ENCODE results near the gene CCNY.

The CCNY gene

GRCh38 chr10:35568483-35569015 is 232.2 kb downstream of the CCNY start:
- DNase-seq = no peak

- DNase-seq = no peak
Measured at GRCh38 chr10:35569111-35569707, 232.9 kb downstream of the CCNY start.

GRCh38 chr10:35569836-35570235 is 233.5 kb downstream of the CCNY start:
- DNase-seq = no peak

DNA sequence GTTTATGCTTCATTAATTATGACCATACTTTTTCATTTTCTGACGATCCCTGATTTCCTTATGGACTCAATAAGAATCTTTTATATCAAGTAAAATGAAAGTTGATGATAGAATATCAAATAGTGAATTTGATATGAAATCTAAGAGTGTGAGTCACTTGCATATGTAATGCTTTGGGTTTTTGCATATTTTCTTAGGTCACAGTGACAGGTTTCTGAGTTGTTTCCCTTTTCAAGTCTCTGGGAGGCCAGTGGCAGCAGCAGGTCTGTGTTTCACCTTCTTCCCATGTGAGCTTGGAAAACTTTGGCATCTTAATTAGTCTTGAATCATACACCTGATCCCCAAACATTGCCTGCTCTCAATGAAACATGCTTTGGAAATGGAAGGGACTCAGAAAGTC is 234.1 kb downstream of the CCNY start:
- no peak for DNase-seq

DNA sequence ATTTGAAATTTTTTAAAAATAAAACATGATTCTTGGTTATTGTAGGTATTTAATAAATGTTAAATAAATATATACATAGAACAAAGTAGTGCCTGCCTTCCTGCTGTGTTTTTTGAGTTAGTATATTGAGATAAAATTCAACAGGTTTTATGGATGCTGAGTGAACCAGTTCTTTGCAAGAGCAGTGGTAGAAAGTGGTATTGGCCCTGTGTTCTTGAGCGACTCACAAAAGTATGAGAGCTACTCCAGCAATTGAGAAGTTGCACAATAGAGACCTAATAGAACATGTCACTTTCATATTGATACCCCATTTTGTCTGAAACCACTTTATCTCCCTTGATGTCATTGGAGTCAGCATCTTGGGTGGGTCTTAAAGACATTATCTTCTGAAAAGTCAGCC is 236.3 kb downstream of the CCNY start:
- DNase-seq = no peak

GRCh38 chr10:35573796-35574195 is 237.5 kb downstream of the CCNY start:
- no peak for DNase-seq

GRCh38 chr10:35574924-35575352 is 238.6 kb downstream of the CCNY start:
- DNase-seq = no peak

DNA sequence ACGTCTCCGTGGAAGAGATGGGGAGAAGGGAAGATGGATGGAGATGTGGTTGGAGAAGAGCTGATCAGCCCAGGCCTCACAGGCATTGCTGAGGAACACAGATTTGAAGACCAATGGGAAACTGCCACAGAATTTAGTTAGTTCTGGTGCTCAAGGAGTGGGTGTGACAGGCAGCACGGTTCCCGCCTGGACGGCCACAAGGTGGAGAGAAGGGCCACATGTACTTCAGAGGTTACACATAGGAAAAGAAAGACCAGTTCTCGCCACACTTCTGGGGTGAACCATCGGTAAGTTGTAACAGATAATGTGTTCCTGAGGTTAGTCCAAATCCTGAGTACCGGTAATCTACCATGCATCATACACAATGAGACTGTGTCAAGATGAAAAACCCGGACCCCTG is 239.3 kb downstream of the CCNY start:
- DNase-seq = no peak

DNA sequence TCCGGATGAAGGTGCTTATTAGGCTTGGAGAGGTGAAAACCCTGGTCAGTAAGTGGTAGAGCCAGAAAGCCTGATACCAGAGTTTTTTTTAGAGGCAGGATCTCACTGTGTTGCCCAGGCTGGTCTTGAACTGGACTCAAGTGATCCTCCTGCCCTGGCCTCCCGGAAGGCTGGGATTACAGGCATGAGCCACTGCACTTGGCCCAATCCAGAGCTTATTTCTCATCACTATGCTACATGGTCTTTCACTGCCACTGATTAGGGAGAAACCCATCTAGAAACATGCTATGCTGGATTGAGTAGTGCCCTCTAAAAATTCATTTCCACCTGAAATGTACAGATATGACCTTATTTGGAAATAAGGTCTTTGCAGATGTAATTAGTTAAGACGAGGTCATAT is 240.4 kb downstream of the CCNY start:
- no peak for DNase-seq

DNA sequence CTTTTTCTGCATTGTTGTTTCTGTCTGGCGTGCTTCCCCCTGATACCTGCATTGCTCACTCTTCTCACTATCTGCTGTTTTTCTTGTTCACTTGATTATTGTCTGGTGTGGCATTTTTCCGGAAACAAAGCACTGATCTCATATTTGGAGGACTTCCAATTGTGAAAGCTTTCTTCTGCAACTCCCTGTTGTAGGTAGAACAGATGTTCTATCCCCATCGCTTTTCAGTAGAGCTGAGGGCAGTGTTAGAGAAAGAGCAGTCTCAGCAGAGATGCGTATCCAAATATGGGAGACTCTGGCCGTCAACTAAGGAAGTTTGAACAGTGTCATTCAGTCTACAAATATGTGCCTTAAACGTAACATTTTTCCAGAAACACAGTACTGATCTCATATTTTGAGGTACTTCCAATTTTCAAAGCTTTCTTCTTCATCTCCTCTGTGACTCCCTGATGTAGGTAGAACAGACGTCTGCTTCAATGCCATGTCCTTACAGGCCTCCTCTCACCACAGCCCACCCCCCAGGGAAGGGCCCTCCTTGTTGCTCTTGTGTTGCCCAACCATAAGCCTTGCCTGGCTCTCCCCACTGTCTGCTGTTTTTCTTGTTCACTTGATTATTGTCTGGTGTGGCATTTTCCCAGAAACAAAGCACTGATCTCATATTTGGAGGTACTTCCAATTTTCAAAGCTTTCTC is 241.8 kb downstream of the CCNY start:
- no peak for DNase-seq

DNA sequence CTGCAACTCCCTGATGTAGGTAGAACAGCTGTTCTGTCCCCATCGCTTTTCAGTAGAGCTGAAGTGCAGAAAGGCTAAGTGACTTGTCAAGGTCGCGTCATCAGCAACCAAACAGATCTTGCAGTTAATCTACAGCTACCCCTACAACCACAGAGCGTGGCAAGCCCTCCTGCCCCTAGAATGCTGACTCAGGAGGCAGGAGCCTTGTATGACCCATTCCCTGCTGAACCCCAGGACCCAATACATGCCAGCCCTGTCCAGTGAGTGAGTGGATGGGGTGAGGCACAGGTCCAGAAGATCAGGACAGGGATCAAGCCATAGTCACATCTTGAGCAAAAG is 242.3 kb downstream of the CCNY start:
- no peak for DNase-seq

- no peak for DNase-seq
Measured at GRCh38 chr10:35579116-35579515, 242.8 kb downstream of the CCNY start.

DNA sequence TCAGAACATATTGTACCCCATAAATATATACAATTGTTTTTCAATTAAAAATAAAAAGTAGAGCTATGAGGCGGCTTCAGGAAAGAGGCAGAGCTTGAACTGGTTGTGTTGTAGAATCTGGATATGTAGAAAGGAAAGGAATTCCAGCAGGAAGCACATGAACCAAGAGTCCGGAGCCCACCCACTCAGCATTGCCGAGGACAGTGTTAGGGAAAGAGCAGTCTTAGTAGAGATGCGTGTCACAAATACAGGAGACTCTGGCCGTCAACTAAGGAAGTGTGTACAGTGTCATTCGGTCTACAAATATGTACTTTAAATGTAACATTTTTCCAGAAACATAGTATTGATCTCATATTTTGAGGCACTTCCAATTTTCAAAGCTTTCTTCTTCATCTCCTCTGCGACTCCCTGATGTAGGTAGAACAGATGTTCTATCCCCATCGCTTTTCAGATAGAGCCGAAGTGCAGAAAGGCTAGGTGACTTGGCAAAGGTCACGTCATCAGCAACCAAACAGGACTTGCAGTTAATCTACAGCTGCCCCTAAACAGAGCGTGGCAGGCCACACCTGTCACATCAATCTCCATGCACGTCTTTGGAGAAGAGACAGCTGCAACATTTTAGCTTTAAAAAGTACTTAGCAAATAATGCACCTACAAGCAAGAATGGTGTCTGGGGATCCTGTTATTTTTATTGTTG is 243.6 kb downstream of the CCNY start:
- no peak for DNase-seq

DNA sequence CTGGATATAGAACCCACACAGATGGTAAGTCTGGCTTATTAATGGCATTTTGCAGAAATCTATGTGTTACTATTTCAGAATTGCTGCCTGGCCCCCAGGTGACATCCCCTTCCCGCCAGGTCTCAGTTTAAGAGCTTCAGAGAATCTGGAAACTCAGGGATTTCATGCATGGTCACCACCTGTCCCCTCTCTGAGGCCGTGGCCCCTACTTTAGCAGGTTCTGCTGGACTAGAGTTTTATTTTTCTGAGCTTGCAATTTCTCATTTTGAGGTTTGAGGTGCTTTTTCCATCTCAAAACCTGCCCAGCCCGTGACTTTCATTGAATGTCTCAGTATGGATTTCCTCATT is 244.1 kb downstream of the CCNY start:
- no peak for DNase-seq

DNA sequence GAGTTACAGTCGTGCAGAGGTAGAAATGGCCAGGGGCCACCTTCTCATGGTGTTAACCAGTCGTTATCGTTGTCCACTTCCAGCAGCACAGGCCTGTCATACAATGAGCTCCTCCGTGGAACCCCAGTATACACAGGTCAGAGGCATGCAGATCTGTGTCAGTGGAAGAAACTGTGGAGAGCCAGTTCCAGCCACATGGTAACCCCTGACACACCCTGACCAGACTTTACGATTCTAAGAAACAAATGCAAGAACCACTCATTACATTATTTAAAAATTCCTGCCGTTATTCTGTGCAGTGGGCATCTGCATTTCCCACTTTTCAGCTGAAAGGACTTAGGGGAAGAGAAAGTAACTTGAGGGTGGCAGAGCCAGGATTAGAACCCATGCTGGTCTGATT is 245.3 kb downstream of the CCNY start:
- DNase-seq = no peak

DNA sequence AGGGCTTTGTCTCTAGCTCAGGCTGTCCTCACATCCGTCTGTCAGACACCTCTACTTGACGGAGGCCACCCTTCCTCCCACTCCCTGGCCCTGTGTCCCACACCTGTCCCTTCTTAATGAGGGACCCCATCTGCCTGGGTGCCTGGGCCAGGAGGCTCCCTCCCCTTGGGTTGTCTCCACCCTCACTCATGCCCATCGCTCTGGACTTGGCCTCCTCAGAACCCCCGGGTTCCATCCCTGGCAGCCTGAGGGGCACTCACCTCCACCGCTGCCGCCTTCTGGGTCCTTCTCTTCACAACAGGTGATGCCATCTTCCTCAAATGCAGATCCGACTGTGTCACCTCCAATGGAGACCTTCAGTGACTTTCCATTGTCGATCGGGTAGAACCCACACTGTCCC is 248.6 kb downstream of the CCNY start:
- DNase-seq = no peak

DNA sequence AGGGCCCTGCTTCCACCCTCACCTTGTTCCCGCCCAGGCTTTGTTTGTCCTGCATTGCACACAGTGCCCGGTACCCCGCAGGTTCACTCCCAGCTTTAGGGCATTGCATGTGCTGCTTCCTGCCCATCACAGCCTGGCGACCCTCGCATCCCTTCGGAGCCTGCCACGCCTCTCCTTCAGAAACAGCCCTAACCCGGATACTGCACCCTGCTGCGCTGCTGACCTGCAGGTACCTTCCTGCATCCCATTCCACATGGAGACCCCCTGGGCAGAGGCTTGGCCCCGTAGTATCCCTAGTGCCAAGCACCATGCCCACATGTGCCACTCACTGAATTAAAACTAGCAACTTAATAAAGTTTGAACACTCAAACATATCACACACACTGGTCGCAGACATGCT is 249.0 kb downstream of the CCNY start:
- DNase-seq = no peak

DNA sequence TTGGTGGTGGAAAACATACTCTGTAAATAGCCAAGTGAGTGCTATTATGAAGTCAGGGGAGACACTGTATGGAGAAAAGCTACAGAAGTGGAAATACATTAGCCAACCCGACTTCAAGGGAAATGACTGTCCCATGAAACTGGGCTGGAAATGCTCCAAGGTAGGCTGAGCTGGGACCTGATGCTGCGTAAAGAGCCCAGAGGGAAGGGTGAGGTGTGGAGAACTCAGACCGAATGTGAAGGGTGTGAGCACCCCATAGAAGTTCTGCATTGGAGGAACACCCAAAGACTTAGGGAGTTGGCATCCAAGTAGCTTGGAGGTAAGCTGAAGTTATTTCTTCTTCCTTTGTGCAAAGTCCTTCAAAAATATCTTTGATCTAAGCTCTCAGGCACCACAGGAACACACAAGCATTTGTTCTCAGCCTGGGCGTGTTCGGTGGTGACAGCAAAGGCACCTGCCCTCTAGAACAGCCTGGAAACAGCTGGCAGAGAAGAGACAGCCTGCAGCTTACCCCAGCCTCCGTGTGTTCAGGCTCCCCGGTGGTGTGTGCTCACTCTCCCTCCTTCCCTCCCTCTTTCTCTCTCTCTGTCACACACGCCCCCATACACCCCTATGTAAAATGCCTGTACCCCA is 249.7 kb downstream of the CCNY start:
- no peak for DNase-seq

DNA sequence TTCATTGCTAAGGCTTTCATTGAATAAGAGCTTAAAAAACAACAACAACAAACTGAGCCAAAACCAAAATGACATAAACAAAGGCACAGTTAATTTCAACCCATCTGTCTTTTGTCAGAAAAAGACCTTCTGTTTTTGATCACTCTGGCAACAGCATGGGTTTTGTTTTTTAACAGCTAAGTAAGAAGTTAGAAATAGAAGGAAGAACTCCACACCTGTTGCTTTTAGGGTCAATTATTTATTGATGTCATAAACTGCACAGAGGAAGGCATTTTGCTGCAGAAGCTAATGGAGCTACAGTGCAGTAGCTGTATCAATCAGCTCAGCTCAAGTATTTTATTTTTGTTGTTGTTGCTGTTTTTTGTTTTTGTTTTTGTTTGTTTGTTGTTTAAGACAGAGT is 252.5 kb downstream of the CCNY start:
- no peak for DNase-seq

DNA sequence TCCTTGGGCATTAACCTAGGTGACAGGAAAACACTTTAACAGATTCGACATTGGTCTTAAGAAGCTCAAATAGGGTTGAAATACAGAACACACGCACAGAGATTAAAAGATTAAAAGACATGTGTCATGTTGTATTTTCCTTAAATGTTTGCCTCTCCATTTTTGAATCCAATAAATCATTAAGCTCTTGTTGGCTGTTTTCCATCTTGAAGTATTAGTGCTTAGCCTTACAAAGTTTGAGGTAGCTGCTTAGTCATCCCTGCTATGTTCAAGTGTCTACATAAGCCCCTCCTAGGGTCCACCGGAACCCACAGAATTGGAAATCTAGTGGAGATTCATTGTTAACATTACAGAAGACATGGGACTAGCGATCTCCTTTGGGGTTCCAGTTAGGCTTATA is 256.1 kb downstream of the CCNY start:
- no peak for DNase-seq

DNA sequence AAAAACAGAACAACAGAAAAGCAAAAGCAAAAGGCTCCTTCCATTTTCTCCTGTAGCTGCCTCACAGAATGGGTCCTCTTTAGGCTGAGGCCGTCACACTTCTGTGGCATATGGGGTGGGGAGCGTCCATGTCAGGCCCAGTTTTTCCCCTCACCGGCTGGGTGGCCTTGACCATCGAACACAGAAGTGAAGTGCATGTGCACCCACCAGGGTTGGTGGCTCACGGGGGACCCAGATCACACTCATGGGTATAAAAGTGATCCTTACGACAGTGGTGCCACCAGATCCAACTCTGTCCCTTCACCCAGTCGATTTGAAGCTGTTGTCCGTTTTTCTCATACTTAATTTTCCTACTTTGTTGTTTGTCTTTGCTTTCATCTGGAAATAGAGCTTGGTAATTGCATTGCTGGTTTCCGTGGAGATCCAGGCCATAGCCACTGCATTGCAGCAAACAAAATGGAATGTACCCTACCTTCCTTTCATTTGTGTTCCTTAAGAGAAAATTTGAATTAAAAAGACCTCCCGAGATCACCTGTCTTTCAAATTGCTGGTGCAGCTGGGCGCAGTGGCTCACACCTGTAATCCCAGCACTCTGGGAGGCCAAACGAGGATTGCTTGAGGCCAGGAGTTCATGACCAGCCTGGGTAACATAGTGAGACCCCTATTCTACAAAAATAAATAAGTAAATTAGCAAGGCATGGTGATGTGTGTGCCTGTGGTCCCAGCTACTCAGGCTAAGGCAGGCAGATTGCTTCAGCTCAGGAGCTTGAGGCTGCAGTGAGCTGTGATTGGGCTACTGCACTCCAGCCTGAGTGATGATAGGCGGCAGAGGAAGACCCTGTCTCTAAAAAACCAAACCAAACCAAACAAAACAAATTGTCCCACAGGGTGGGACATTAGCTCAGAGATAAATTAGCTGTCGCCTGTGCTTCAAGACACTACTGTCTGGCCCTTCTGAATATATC is 258.1 kb downstream of the CCNY start:
- DNase-seq = no peak

GRCh38 chr10:35595106-35595505 is 258.8 kb downstream of the CCNY start:
- no peak for DNase-seq

DNA sequence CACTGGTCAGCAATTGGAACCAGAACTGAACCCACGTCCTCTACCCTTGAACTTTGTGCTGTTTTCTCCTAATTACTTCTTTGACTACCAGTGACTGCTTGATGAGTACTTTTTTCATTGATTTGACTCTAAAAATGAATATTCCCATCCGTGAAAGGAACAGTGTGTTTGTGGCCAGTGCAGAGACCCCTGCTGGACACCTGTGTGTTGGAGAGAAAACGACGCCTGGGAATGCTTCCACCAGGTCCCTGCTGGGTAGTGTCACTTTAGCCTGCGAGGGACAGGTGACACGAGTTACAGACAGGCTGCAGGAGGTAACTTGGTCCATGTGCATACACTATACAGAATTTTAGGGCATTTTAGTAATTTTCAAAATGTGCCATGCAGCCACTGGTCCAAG is 262.1 kb downstream of the CCNY start:
- no peak for DNase-seq
